ENCODE results near the gene PDIA5. TPM values are rescaled to one million over a fixed set of nuclear protein-coding genes. Genes with fewer than 3 reads are reported as not detected.

PDIA5 gene
- total and polyA plus RNA-seq, 2 donors (not counting 1 experiment from before 2014, with no cell fraction given) = 2.6 to 3.8 TPM

GRCh38 chr3:123180791-123181190 lies 114.0 kb downstream of the PDIA5 start:
- Mint-ChIP-seq H3K9me3 (ENCODE audit: insufficient read depth) (peaks cover 11% of the 10 kb centered on the region), H3K4me3 (no peak overlapping the region), H3K27ac (no peak overlapping the region), H3K27me3 (no peaks in the 10 kb centered on the region), H3K4me1 (no peaks in the 10 kb centered on the region)
- Histone ChIP-seq H3K36me3 (replicated peaks in 1 of 2; ENCODE audit: control extremely low read depth in 1 of 2, control insufficient read depth in 1 of 2, extremely low read depth in 1 of 2, insufficient read depth in 2 of 2, low read length in 1 of 2) (no peaks in the 10 kb centered on the region), H3K4me1 (ENCODE audit: control insufficient read depth in 2 of 2, insufficient read depth in 2 of 2, low read length in 2 of 2) (no peaks in the 10 kb centered on the region), H3K9ac (ENCODE audit: low read length) (no peak overlapping the region), H2AFZ (ENCODE audit: insufficient read depth, low read depth, low read length, poor library complexity, severe bottlenecking) (no peak overlapping the region), H3K9me3 (ENCODE audit: control extremely low read depth in 1 of 3, control insufficient read depth in 2 of 3, insufficient read depth in 1 of 3, low read length in 2 of 3) (no peaks in the 10 kb centered on the region), H3K79me2 (ENCODE audit: control insufficient read depth, insufficient read depth, low read length) (no peaks in the 10 kb centered on the region), H3K4me3 (ENCODE audit: control extremely low read depth in 1 of 5, extremely low read depth in 1 of 5, insufficient read depth in 1 of 5, low read depth in 2 of 5, low read length in 4 of 5) (no peak overlapping the region), H4K20me1 (ENCODE audit: control insufficient read depth, insufficient read depth, low read length, poor library complexity, severe bottlenecking) (no peaks in the 10 kb centered on the region), H3K4me2 (replicated peaks; ENCODE audit: low read depth, low read length, poor library complexity, severe bottlenecking) (no peak overlapping the region), H3K27ac (ENCODE audit: low read length in 2 of 2) (no peak overlapping the region), H3K27me3 (replicated peaks in 1 of 4; ENCODE audit: control extremely low read depth in 1 of 4, control insufficient read depth in 3 of 4, insufficient read depth in 4 of 4, low read length in 3 of 4) (no peaks in the 10 kb centered on the region)
- POLR2A ChIA-PET = no interaction called here
- ATAC-seq (ENCODE audit: low read depth) (no peak), DNase-seq (no peak)
- WGBS (ENCODE audit: insufficient coverage) = 93% methylated on average over 3 of the region's 5 CpGs
- TF ChIP-seq CTCF (IDR thresholded peaks at IDR 0.05) (no peak), EZH2 (IDR thresholded peaks at IDR 0.05; ENCODE audit: borderline replicate concordance, insufficient read depth, low read depth, low read length, poor library complexity, severe bottlenecking) (no peak)
- intact Hi-C loops (cut with micrococcal nuclease) = no loop called here
- CTCF ChIA-PET = no interaction called here

GRCh38 chr3:123186695-123187094 lies 119.9 kb downstream of the PDIA5 start:
- no peaks in the 10 kb centered on the region for H3K27me3 ChIP-seq (replicated peaks in 1 of 4; ENCODE audit: control extremely low read depth in 1 of 4, control insufficient read depth in 3 of 4, insufficient read depth in 4 of 4, low read length in 3 of 4)
- no peak overlapping the region for H3K4me3 Mint-ChIP-seq
- no peaks in the 10 kb centered on the region for H3K4me1 ChIP-seq (ENCODE audit: control insufficient read depth in 2 of 2, insufficient read depth in 2 of 2, low read length in 2 of 2)
- no peak overlapping the region for H3K4me3 ChIP-seq (ENCODE audit: control extremely low read depth in 1 of 5, extremely low read depth in 1 of 5, insufficient read depth in 1 of 5, low read depth in 2 of 5, low read length in 4 of 5)
- WGBS (ENCODE audit: insufficient coverage) = 100% methylated on average over 2 of the region's 2 CpGs
- no peak overlapping the region for H3K4me2 ChIP-seq (replicated peaks; ENCODE audit: low read depth, low read length, poor library complexity, severe bottlenecking)
- DNase-seq = no peak
- peaks cover 9% of the 10 kb centered on the region for H3K9me3 Mint-ChIP-seq (ENCODE audit: insufficient read depth)
- no peaks in the 10 kb centered on the region for H3K79me2 ChIP-seq (ENCODE audit: control insufficient read depth, insufficient read depth, low read length)
- no peak overlapping the region for H3K27ac Mint-ChIP-seq
- H3K9me3 ChIP-seq (ENCODE audit: control extremely low read depth in 1 of 3, control insufficient read depth in 2 of 3, insufficient read depth in 1 of 3, low read length in 2 of 3) = no peaks in the 10 kb centered on the region
- H4K20me1 ChIP-seq (ENCODE audit: control insufficient read depth, insufficient read depth, low read length, poor library complexity, severe bottlenecking) = no peaks in the 10 kb centered on the region
- CTCF ChIA-PET = no interaction called here
- H3K27me3 Mint-ChIP-seq = no peaks in the 10 kb centered on the region
- H3K9ac ChIP-seq (ENCODE audit: low read length) = no peak overlapping the region
- POLR2A ChIA-PET = no interaction called here
- no peak overlapping the region for H2AFZ ChIP-seq (ENCODE audit: insufficient read depth, low read depth, low read length, poor library complexity, severe bottlenecking)
- intact Hi-C loops (cut with micrococcal nuclease) = no loop called here
- no peak for ATAC-seq (ENCODE audit: low read depth)
- H3K36me3 ChIP-seq (replicated peaks in 1 of 2; ENCODE audit: control extremely low read depth in 1 of 2, control insufficient read depth in 1 of 2, extremely low read depth in 1 of 2, insufficient read depth in 2 of 2, low read length in 1 of 2) = no peaks in the 10 kb centered on the region
- TF ChIP-seq EZH2 (IDR thresholded peaks at IDR 0.05; ENCODE audit: borderline replicate concordance, insufficient read depth, low read depth, low read length, poor library complexity, severe bottlenecking) (no peak), CTCF (IDR thresholded peaks at IDR 0.05) (no peak)
- no peaks in the 10 kb centered on the region for H3K4me1 Mint-ChIP-seq
- no peak overlapping the region for H3K27ac ChIP-seq (ENCODE audit: low read length in 2 of 2)
